GM23338 (cell line): Measurements from ENCODE around the gene CHRM5.

ENCODE experiments used
- CREB1 ChIP-seq: fragments of 250-450 bp; sonication (Bioruptor Pico); IDR thresholded peaks from 2 replicates; pipeline ENCODE4 v1.5.0; 2020; ENCODE audit warnings: low read depth, mild to moderate bottlenecking, moderate library complexity
- CTCF ChIP-seq, 2 experiments: fragments of 200-600 bp in 1 of 2; sonication (generic) in 1 of 2; conservative IDR thresholded peaks; 2 replicates each; pipeline versions ENCODE4 v1.5.1 to v1.6.1; 2016 to 2017; ENCODE audit warnings: antibody characterized with exemption in 2 of 2, low read depth in 2 of 2, mild to moderate bottlenecking in 2 of 2, moderate library complexity in 1 of 2
- EZH2 ChIP-seq: fragments of 200-600 bp; sonication (generic); IDR thresholded peaks from one replicate; pipeline ENCODE4 v1.8.0; 2017; ENCODE audit warnings: antibody characterized with exemption, mild to moderate bottlenecking, low read depth; ENCODE audit not compliant: unreplicated experiment
- REST ChIP-seq: IDR thresholded peaks from one replicate; pipeline ENCODE4 v1.6.1; 2018; ENCODE audit warnings: antibody characterized with exemption; ENCODE audit not compliant: unreplicated experiment

- TF ChIP-seq CREB1 (CRISPR knock-in tag) (no peak), CTCF (conservative IDR thresholded peaks at IDR 0.05; ENCODE audit: low read depth in 2 of 2) (no peak), EZH2 (no peak), REST (no peak)
Measured at GRCh38 chr15:34065261-34065660, 97.0 kb downstream of the CHRM5 start.
